ENCODE data around the gene FBH1.

Gene FBH1

DNA sequence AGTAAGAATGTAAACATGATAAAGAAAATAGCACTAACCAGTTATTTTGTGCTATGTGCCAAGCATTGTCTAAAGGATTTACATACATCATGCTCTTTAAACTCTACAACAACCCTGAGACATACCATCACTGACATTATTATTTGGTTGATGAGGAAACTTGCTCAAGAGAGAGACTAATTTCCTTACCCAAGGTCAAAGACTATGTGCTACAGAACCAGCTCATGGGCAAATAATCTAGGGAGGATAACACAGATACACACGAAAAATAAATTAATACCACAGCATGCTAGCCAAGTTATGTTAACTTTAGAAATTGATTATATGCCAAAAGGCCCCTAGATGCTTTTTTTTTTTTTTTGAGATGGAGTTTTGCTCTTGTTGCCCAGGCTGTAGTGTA, 3.0 kb upstream of the FBH1 start:
- TF ChIP-seq, protein P1, sequence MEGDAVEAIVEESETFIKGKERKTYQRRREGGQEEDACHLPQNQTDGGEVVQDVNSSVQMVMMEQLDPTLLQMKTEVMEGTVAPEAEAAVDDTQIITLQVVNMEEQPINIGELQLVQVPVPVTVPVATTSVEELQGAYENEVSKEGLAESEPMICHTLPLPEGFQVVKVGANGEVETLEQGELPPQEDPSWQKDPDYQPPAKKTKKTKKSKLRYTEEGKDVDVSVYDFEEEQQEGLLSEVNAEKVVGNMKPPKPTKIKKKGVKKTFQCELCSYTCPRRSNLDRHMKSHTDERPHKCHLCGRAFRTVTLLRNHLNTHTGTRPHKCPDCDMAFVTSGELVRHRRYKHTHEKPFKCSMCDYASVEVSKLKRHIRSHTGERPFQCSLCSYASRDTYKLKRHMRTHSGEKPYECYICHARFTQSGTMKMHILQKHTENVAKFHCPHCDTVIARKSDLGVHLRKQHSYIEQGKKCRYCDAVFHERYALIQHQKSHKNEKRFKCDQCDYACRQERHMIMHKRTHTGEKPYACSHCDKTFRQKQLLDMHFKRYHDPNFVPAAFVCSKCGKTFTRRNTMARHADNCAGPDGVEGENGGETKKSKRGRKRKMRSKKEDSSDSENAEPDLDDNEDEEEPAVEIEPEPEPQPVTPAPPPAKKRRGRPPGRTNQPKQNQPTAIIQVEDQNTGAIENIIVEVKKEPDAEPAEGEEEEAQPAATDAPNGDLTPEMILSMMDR (conservative IDR thresholded peaks at IDR 0.05; ENCODE audit: low read depth, low read length): no peak
- no peak overlapping the region for H3K4me3 ChIP-seq (ENCODE audit: low read length)
- no peak for DNase-seq (ENCODE audit: low read depth)

DNA sequence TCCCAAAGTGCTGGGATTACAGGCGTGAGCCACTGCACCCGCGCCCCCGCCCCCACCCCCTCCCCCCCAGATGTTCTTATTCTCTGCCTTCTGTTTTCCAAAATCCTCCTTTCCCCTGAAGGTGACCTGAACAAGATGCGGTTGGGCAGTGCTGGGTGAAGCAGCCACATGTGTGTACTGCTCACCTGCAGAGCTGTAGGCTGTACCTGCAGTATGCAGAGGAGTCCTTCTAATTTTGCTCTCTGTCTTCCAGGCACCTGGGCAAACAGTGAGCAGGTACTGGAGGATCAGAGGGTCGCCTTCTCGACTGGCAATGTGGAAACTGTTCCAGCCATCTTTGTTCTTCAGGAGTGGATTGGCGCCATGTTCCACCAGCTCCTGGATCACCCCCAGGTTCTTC, 2.4 kb upstream of the FBH1 start:
- TF ChIP-seq, protein P1 (conservative IDR thresholded peaks at IDR 0.05; ENCODE audit: low read depth, low read length): no peak
- DNase-seq (ENCODE audit: low read depth): no peak
- no peak overlapping the region for H3K4me3 ChIP-seq (ENCODE audit: low read length)

DNA sequence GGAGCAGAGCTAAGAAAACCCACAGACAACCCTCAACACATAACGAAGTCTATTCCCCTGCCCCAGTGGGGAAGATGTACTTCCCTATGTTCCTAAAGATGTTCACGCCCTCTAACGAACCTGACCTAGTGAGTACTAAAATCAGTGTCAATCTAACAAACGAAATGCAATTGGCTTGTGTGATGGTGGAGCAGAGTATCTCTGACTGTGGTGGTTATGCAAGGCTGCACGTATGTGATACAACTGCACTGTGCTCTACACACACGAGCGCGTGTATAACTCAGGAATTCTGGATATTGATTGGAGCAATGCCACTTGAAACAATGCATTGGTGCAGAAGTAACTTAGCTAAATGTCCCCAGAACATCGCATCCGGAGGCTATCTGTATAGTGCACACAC, 1.7 kb upstream of the FBH1 start:
- TF ChIP-seq, protein P1 (conservative IDR thresholded peaks at IDR 0.05; ENCODE audit: low read depth, low read length): no peak
- no peak for DNase-seq (ENCODE audit: low read depth)
- H3K4me3 ChIP-seq (ENCODE audit: low read length): peak overlapping the region; percentile 69

DNA sequence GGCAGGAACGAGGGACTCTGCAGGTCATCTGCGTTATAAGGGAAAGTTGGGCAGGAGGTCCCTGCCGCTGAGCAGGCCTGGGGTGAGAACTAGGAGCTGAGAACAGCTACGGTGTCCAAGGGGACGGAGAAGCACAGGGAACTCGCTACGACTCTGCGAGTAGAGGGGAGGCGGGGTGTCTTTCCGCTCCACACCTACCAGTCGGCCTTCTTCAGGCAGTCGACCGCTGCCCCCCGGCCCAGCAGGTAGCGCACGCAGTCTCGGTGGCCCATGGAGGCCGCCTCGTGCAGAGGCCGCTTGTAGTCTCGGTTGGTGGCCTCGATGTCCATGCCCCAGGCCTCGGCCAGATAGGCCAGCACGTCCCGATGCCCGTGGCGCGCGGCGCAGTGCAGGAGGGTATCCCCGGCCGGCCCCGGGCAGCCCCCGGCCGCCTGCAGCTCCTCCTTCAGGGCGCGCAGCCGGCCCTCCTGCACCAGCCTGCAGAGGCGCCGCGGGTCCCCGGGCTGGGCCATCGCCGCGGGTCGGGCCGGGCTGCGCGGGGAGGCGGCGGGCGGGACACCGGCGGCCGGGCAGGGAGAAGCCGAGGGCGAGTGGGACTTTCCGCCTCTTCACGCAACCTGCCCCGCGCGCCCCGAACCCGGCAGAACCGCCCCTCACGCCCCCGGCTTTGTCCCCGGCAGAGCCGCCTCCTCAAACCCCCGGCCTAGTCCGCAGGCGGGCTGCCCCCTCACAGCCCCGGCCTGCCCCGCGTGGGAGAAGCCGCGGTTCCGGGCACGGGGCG, 1.0 kb upstream of the FBH1 start:
- no peak for DNase-seq (ENCODE audit: low read depth)
- peak overlapping the region; percentile 69 for H3K4me3 ChIP-seq (ENCODE audit: low read length)
- TF ChIP-seq, protein P1 (conservative IDR thresholded peaks at IDR 0.05; ENCODE audit: low read depth, low read length): no peak

GRCh38 chr10:5890452-5890915, 441 bp downstream of the FBH1 start:
- DNase-seq (ENCODE audit: low read depth): no peak
- TF ChIP-seq, protein P1 (conservative IDR thresholded peaks at IDR 0.05; ENCODE audit: low read depth, low read length): no peak
- peak overlapping the region; percentile 67 for H3K4me3 ChIP-seq (ENCODE audit: low read length)

- TF ChIP-seq, protein P1 (conservative IDR thresholded peaks at IDR 0.05; ENCODE audit: low read depth, low read length): no peak
- no peak for DNase-seq (ENCODE audit: low read depth)
- H3K4me3 ChIP-seq (ENCODE audit: low read length): peak overlapping the region; percentile 67
Measured at GRCh38 chr10:5891009-5891408, 966 bp downstream of the FBH1 start.

- TF ChIP-seq, protein P1 (conservative IDR thresholded peaks at IDR 0.05; ENCODE audit: low read depth, low read length): no peak
- H3K4me3 ChIP-seq (ENCODE audit: low read length): no peak overlapping the region
- no peak for DNase-seq (ENCODE audit: low read depth)
Measured at GRCh38 chr10:5892007-5892406, 2.0 kb downstream of the FBH1 start.
